Sciatic nerve (tissue), 2 donors: ENCODE results near the gene TEF. TPM values are rescaled to one million over a fixed set of nuclear protein-coding genes. Genes with fewer than 3 reads are reported as not detected.
"Not testable (repeated sequence)": the region's sequence is repeated elsewhere in the genome, so short reads cannot be mapped to it uniquely, and the experiment has no call there.

Source experiments
- ATAC-seq: fragments of 200-7000 bp; cut with Tn5 transposase; one replicate; pipeline ENCODE4 v1.9.1; 2020; ENCODE audit warnings: mild to moderate bottlenecking, moderate library complexity
- DNase-seq: peaks from one replicate; pipeline ENCODE4 v3.0.0-alpha.2; 2020; ENCODE audit warnings: low spot score
- intact Hi-C: fragments of 100-400 bp; cut with DNase I; formaldehyde crosslinking; loops from one replicate; pipeline ENCODE4 v1.14.2; 2022
- total RNA-seq: library from RNA; stranded (reverse); fragmentation: NEBNext Ultra II Directional; extraction: Animal tissue kit (Norgen Biotek cat#: 25700); gene quantifications from one replicate; pipeline ENCODE4 v1.2.1, GENCODE V29; 2021
- donor health status: DM: no; HTN: no; CAD: no.
- donor health status: DM: no; HTN: no; CAD: no.

Gene TEF
- total RNA-seq, 1 donor from 2014 or later, result 36.5 TPM

DNA sequence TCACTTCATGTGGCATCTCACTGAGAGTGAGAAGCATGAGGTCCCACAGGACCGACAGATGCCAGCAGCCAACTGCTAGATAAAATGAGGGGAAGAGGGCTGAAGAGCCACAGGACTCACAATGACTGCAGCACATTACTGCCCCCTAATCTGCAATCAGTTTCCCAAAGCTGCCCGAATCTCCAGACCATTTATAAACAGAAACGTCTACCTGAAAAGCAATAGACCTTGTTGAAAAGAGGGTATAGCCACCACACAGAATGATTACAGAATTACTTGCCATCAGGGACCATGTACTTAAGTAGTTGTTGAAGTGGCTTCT lies 12.4 kb upstream of the TEF start:
- intact Hi-C loops, result no loop called here
- DNase-seq (no peak), ATAC-seq (no peak)

DNA sequence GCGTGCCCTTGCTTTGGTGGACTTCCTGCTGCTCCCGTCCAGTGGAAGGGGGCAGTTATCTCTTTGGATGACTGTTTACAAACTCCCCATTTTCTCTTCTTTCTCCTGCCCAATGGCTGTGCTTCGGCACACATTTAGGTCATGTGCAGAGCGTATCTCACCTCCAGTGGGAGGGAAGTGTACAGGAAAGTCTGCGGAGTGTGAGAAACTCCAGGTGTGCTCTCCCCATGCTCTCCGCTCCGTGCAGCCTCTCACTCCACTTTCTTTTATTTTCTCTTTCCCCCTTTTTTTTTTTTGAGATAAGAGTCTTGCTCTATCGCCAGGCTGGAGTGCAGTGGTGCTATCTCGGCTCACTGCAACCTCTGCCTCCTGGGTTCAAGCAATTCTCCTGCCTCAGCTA lies 11.9 kb upstream of the TEF start:
- ATAC-seq (no peak), DNase-seq (no peak)
- intact Hi-C loops, result no loop called here

DNA sequence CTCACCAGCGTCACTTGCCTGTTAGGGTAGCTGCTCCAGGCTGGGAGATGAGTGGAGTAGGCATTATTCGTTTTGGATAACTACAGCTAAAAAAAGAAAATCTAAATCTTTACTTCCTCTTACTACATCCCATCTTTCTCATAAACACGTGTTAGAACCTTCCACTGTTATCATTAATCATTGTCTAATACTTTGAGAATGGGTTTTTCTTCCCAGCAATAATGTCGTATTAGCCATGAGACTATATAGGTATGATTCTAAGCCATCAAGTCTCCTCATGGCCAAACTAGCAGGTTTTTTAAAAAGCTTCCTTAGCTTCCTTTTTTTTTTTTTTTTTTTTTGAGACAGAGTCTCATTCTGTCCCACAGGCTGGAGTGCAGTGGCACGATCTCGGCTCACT lies 3.9 kb upstream of the TEF start:
- ATAC-seq (no peak), DNase-seq (no peak)
- intact Hi-C loops, result no loop called here

DNA sequence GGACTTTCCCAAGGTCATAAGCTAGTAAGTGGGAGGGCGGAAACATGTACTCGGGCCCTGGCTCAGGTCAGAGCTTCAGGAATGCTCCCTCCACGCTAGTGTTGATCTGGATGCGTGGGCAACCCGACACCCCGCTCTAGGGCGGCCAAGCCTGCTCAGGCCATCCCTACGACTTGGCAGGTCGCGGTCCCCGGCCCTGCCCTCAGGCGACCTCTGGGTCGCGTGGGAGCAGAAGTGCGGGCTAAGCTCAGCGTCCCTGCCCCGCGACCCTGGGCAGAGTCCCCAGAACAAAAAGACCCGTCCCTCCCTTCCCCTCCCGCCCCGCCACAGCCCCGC lies 781 bp upstream of the TEF start:
- intact Hi-C loops, result no loop called here
- DNase-seq (no peak), ATAC-seq (peak; percentile 79)

DNA sequence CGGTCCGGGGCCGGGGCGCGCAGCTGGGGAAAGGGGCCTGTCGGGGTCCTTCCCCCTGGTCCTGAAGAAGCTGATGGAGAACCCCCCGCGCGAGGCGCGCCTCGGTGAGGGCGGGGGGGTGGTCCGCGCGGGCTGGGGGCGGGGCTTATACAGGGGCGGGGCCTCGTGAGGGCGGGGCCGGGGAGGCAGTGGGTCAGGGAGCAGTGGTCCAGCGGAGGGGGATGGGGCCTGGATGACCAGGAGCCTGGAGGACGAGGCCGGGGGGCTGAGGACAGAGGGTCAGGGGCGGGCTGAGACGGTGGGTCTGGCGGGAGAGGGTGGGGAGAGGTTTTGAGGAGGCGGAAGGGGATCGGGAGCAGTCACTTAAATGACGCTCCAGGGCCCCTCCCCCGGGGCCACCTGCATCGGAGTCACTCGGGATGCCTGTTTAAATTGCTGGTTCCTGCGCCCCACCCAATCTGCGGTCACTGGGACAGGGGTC lies 396 bp downstream of the TEF start:
- peak; percentile 64 for ATAC-seq
- intact Hi-C loops, result no loop called here
- peak; percentile 89 for DNase-seq

DNA sequence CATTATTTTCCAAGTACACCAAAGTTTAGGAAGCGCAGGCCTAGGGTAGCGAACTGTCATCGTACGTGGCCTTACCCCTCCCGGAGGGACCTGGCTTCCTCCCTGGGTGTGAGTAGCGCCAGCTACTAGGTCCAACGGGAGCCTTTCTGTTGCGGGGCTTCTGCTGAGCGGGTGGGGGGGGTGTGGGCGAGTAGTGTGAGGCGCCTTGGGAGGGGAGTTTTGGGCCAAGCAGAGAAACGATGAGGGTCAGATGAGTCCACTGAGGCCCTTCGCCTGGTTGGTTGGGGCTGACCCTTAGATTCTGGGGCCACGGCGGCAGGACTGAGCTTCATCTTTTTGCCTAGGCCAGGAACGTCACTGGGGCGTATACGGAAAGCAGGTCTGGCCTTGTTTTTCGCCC lies 868 bp downstream of the TEF start:
- intact Hi-C loops, result no loop called here

DNA sequence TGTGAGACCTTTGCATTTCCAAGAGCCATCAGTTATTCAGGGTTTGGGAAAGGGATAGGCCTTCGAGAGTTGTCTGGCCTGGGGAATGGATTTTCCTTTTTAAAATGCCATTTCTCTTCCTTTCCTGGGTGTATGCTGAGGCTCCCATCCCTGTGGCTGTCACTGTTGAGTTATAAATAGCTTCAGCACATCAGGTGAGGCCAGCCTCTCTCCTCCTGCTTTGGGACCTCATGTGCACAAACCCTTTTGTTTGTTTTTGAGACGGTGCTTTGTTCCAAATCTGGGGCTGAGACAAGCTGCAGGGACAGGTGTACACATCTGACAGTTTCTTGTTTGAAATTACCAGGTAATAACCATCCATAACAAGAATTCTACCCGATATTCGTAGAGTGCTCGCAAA lies 1.3 kb downstream of the TEF start:
- no peak for ATAC-seq
- intact Hi-C loops, result no loop called here
- DNase-seq, result no peak

More for the DNA sequence above, 868 bp downstream of the TEF start:
- ATAC-seq, result peak; percentile 0
- no peak for DNase-seq

DNA sequence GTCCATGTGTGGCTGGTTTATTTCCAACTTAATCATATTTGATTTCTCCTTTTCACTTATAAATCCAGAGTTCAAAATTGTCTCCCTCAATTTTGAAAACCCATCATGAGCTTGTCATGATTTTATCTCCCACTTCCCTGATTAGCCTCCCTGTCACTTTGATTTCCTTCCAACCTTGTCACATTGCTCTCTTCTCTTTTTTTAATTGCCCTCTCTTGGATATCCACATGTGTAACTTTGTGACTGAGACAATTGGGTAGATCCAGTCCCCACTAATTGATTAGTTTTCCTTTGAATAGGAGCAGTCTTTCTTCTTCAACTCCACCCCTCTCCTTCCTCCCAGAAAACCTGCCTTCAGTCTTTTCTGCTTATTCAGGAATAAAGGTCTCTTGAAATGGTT lies 2.4 kb downstream of the TEF start:
- no peak for ATAC-seq
- intact Hi-C loops, result no loop called here

DNA sequence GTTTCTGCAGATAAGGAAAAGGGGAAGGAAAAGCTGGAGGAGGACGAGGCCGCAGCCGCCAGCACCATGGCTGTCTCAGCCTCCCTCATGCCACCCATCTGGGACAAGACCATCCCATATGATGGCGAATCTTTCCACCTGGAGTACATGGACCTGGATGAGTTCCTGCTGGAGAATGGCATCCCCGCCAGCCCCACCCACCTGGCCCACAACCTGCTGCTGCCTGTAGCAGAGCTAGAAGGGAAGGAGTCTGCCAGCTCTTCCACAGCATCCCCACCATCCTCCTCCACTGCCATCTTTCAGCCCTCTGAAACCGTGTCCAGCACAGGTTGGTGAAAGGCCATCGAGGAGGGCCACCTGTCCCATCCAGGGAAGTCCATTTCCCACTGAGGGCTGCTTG lies 5.6 kb downstream of the TEF start:
- ATAC-seq (no peak), DNase-seq (no peak)
- intact Hi-C loops, result no loop called here

More for the DNA sequence above, 2.4 kb downstream of the TEF start:
- no peak for DNase-seq

DNA sequence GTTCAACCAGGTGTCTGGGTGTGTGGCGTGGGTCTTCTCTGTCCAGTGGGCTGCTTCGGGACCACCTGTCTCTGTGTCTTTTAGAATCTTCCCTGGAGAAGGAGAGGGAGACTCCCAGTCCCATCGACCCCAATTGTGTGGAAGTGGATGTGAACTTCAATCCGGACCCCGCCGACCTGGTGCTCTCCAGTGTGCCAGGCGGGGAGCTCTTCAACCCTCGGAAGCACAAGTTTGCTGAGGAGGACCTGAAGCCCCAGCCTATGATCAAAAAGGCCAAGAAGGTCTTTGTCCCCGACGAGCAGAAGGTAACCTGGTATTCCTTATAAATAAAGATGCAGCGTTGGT lies 12.2 kb downstream of the TEF start:
- ATAC-seq (peak; percentile 3), DNase-seq (no peak)
- intact Hi-C loops, result no loop called here

DNA sequence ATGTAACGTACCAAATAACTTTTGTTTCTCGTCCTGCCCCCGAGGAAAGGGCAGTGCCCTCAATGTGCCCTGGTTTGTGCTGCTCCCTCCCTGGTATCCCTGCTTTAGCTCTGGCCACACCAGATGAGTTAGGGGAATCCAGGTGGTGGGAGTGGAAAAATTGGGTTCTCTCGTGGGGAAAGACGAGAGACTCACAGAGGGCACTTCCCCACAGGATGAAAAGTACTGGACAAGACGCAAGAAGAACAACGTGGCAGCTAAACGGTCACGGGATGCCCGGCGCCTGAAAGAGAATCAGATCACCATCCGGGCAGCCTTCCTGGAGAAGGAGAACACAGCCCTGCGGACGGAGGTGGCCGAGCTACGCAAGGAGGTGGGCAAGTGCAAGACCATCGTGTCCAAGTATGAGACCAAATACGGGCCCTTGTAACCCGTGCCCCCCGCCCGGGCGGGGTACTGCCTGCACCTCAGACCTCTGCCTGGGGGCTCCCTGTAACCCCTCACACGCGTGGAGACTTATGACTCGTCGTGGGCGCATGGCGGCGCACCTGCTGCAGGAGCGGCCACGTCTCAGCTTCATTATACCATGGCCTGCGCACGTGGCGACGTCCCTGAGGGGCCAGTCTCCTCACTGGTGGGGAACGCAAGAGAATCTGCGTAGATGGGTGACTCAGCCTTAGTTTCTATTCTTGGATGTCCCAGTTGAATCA lies 13.9 kb downstream of the TEF start:
- intact Hi-C loops, result no loop called here
- ATAC-seq (no peak), DNase-seq (no peak)

DNA sequence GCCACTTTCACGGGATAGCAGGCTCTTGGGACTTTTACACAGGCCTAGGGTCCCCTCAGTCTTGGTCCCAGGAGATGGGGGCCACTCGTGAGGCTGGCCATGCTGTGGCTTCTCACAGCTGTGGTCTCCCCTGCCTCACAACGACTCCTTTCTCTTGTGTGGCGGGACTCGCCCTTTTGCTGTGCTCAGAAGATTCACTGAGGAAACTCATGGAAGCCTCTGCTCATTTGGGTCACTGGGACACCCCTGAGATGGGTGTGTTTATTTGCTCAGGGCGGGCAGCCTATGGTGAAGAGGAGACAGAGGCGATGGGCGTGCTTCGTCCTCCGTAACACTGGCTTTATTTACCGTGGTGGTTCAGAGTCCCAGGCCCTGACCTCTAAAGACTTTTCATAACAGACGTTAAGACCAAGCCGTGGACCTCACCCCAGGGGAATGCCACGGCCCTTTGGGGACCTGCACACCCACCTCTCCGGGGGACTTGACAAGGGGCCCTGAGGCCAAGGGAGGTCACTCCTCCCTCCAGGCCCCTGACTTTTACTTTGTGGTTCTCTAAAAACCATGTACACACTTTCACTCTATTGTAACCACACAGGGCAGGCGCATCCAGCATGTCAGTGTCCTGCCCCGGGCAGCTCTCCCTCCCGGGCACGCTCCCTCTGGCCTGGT lies 15.5 kb downstream of the TEF start:
- intact Hi-C loops, result no loop called here
- ATAC-seq (no peak), DNase-seq (no peak)

DNA sequence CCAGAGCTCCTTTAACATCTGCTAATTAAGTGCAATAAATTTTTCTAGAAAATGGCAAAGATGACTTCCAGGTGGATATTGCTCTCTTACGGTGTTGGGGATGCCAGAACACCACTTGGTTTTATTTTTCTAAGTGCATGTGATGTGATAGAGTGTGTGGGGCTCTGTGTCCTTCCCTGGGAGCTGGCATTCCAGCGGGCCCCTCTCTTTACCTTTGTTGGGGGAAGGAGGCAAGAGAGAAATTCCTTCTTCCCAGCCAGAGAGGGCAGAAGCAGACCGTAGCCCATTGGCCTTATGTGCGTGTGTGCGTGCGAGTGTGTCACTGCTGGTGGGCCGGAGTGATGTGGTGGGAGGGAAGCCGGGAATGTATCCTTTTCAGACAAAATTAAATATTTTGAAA lies 17.2 kb downstream of the TEF start:
- ATAC-seq, result no peak

DNA sequence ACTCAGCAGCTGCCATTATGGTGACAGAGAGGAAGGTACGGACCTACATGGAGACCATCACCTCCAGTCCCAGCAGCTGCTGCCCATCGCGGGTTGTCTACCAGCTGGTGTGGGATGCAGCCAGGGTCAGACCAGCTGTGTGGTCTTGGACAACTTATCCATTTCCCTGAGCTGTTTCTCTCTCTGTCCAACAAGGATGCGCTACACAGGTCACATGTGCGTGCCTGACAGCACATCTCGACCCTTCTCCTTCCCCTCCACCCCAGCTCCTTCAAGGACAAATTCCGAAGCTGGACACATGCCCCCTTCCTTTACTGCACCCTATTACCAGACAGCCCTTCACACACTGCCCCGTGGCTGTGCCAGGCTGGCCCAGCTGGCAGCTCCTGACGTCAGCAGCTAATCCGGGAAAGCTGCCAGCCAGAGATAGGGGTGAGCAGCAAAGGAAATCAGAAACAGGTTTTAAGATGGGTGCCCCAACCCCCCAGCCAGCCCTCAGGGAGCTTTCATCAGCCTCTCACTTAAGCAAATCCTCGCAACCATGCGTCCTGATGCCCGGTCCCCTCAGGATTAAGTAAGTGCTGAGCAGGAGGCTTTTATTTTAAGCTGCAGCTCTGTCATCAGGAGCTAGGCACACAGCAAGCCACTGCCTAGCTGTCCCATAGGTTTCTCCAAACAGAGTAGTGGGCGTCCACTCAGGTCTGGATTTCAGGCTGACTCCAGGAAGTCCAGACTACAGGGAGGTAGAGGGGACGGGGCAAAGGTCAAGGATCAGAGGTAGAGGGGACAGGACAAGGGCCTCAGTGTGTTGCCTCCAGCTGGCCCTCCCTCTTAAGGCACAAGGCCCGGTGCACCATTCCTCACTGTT lies 20.3 kb downstream of the TEF start:
- peak; percentile 80 for DNase-seq

More for the DNA sequence above, 17.2 kb downstream of the TEF start:
- intact Hi-C loops, result no loop called here
- DNase-seq, result no peak

DNA sequence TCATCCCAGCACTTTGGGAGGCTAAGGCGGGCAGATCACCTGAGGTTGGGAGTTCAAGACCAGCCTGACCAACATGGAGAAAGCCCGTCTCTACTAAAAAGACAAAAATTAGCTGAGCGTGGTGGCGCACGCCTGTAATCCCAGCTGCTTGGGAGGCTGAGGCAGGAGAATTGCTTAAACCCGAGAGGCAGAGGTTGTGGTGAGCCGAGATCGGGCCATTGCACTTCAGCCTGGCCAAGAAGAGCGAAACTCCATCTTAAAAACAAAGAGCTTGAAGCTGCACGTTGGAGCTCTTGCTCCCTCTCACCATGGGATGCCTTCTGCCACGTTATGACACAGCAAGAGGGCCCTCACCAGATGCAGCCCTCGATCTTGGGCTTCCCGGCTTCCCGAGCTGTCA lies 21.1 kb downstream of the TEF start:
- not testable (repeated sequence) for ATAC-seq, DNase-seq
- intact Hi-C loops, result loop anchor here (5.0 kb wide), 1 partner anchor 114 kb away; no protein-coding TSS in a partner anchor

More for the DNA sequence above, 20.3 kb downstream of the TEF start:
- intact Hi-C loops, result loop anchor here (5.0 kb wide), 1 partner anchor 115 kb away; no protein-coding TSS in a partner anchor
- peak; percentile 35 for ATAC-seq

DNA sequence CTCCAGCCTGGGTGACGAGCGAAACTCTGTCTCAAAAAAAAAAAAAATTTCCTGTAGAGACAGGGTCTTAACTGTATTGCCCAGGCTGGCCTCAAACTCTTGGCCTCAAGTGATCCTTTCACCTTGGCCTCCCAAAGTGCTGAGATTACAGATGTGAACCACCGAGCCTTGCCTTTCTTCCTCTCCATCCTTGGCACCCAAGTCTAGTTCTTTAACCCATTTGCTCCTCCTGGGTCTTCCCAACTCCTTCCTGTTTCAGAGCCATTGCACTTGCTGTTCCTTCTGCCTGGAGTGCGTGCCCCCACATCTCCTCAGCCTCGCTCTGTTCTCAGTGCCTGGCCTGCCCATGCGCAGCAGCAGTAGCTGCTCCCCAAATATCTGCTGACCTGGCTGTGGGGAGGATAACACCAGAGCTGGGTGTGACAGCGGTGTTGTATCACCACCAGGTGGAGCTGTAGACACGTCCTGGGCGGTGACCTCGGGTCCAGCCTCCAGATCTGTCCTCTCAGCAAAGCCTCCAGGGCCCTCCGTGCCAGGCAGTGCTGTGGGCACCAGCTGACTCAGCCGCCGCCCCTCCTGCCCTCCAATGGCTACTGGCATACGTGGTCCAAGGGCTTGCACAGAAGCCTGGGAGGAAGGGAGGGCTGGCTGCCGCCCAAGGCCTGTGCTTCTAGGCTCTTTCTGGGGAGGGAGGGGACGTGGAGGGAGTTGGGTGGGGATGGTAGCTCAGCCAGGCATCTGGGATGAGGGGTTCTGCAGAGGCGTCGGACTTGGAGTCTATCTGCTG lies 22.0 kb downstream of the TEF start:
- intact Hi-C loops, result loop anchor here (5.0 kb wide), 1 partner anchor 114 kb away; no protein-coding TSS in a partner anchor
- peak; percentile 93 for DNase-seq
- ATAC-seq, result peak; percentile 94

DNA sequence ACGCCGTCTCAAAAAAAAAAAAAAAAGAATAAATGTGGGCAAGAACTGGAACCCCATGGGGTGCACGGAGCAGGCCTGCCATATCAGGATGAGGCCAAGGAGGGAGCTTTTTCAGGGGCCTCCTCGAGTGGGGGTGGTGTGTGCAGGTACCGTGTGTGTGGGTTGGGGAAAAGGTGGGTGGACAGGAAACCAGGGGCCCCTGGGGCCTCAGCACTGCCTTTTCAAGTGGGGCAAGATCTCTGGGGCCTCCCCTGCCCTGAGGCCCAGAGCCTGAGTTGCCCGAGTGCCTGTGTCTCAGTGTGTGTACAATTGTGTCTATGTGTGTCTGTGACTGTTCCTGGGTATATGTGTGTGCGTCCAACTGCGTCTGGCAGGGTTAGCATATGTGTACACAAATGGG lies 23.8 kb downstream of the TEF start:
- no peak for ATAC-seq
- intact Hi-C loops, result no loop called here
- no peak for DNase-seq

DNA sequence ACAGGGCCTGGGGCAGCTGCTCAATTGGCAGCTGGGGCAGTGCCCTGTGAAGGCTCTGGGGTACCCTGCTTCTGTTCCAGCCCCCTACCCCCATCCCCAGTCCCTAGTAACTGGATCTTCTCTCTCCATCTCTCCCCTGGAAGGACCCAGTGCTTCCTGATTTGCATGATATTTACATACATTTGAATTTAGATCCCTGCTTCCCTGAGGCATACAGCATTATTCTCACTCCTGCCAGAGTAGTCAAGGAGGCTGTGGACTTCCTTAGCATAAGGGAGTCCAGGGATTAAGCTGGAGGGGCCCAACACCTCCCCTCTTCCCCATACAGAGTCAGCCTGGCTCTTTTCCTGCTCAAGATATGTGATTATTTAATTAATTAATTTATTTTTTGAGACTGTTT lies 24.7 kb downstream of the TEF start:
- DNase-seq (no peak), ATAC-seq (no peak)
- intact Hi-C loops, result no loop called here

DNA sequence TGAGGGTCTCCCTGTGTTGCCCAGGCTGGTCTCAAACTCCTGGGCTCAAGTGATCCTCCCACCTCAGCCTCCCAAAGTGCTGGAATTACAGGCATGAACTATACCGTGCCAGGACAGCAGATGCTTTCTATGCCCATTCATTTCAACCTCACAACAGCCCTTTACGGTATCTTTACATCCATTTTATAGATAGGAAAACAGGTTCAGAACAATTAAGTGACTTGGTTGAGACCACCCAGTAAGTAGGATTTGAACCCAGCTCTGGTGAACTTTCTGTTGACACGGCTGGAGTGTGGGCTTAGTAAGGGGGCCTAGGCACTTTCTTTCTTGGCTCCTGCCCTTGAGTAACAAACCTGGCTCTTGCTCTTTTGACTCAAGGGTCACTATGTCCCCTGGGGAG lies 25.7 kb downstream of the TEF start:
- DNase-seq, result no peak
- no peak for ATAC-seq
- intact Hi-C loops, result no loop called here
